ENCODE results near the gene AAMP. TPM values are rescaled to one million over a fixed set of nuclear protein-coding genes. Genes with fewer than 3 reads are reported as not detected.

The AAMP gene
- total RNA-seq, 6 experiments from 2014 or later: 71.6 to 91.3 (median 80.4) TPM

DNA sequence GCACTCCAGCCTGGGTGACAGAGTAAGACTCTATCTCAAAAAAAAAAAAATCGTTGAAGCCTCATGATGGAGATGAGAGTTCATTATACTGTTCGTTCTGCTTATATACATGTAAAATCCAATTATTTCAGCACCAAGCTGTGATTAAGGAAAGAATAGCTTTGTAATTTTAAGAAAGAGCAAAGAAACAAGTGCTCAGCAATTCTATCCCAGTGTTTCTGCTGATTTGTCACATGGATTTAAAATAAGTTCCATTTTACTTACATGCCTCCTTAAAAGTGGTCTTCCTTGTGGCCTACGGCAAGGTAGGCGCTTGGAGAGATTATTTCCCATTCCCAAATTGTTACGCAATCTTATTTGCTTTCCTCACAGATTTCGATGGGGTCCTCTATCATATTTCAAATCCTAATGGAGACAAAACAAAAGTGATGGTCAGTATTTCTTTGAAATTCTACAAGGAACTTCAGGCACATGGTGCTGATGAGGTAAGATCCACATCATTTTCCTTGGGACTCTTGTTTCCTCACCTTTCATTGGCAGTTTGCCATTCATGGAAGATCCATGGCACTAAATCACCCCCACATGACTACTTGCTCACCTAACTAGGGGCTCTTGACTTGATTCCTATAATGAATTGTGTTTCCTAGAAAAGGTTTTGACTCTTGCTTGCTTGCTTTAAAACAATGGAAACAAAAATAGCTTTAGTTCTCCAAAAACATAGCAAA is 41.4 kb downstream of the AAMP start:
- TF ChIP-seq, protein P1, sequence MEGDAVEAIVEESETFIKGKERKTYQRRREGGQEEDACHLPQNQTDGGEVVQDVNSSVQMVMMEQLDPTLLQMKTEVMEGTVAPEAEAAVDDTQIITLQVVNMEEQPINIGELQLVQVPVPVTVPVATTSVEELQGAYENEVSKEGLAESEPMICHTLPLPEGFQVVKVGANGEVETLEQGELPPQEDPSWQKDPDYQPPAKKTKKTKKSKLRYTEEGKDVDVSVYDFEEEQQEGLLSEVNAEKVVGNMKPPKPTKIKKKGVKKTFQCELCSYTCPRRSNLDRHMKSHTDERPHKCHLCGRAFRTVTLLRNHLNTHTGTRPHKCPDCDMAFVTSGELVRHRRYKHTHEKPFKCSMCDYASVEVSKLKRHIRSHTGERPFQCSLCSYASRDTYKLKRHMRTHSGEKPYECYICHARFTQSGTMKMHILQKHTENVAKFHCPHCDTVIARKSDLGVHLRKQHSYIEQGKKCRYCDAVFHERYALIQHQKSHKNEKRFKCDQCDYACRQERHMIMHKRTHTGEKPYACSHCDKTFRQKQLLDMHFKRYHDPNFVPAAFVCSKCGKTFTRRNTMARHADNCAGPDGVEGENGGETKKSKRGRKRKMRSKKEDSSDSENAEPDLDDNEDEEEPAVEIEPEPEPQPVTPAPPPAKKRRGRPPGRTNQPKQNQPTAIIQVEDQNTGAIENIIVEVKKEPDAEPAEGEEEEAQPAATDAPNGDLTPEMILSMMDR (IDR thresholded peaks at IDR 0.05): no peak
- no peaks in the 10 kb centered on the region for H3K9me3 Mint-ChIP-seq
- H3K4me1 Mint-ChIP-seq (ENCODE audit: low read depth): peaks cover 75% of the 10 kb centered on the region
- DNase-seq: no peak
- peaks cover 71% of the 10 kb centered on the region for H3K36me3 Mint-ChIP-seq (ENCODE audit: low read depth)
- peaks cover 2% of the 10 kb centered on the region for H3K27me3 Mint-ChIP-seq (ENCODE audit: insufficient read depth)
- H3K4me3 Mint-ChIP-seq: peak overlapping the region; percentile 40; the same call in 1 of the 2 replicates
- H3K27ac Mint-ChIP-seq: peak overlapping the region; percentile 86

DNA sequence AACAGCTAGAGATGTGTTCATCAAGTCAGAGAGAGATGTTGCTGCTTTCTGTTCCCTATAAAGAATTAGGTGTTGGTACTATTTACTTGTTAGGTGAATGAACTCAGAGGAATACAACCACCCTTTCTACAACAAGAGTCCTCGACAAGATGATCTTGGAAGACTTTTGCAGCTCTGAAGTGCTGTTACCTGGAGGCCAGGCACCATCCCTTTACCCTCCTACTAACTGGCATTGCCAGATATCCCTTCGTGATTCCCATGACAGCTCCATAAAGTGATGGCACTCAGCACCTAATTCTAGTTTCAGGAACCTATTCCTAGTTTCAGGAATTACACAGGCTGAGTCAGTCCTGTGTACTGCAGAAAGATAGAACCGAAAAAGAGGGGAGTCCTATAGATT is 43.0 kb downstream of the AAMP start:
- Mint-ChIP-seq H3K27ac (peak overlapping the region; percentile 66), H3K27me3 (ENCODE audit: insufficient read depth) (peaks cover 2% of the 10 kb centered on the region), H3K4me1 (ENCODE audit: low read depth) (peaks cover 86% of the 10 kb centered on the region), H3K4me3 (no peak overlapping the region), H3K36me3 (ENCODE audit: low read depth) (peaks cover 70% of the 10 kb centered on the region), H3K9me3 (no peaks in the 10 kb centered on the region)
- DNase-seq: no peak
- TF ChIP-seq, protein P1 (IDR thresholded peaks at IDR 0.05): no peak

DNA sequence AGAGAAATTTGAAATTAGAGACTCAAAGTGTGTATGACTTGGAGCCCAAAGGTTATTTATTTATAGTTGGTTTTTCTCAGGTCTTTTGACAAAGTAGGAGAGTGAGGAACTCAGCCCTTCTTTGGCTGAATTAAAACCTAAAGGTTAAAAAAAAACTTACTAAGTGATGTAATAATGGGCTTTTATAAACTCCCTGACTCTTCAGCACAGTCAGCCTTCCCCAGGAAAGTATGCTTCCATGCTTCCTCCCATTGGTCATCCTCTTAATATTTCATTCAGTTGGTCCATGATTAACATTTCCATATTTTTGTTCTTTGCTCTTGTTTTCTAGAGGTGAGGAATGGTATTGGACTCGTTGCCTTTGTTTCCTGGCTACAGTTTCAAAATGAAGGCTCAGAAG is 45.8 kb downstream of the AAMP start:
- H3K9me3 Mint-ChIP-seq: no peaks in the 10 kb centered on the region
- no peak overlapping the region for H3K4me3 Mint-ChIP-seq
- peak overlapping the region; percentile 16 for H3K27ac Mint-ChIP-seq
- TF ChIP-seq, protein P1 (IDR thresholded peaks at IDR 0.05): no peak
- H3K4me1 Mint-ChIP-seq (ENCODE audit: low read depth): peaks cover 92% of the 10 kb centered on the region
- peaks cover 80% of the 10 kb centered on the region for H3K36me3 Mint-ChIP-seq (ENCODE audit: low read depth)
- peaks cover 2% of the 10 kb centered on the region for H3K27me3 Mint-ChIP-seq (ENCODE audit: insufficient read depth)
- DNase-seq: no peak

- H3K4me3 Mint-ChIP-seq: peak overlapping the region; percentile 1; the same call in 1 of the 2 replicates
- H3K36me3 Mint-ChIP-seq (ENCODE audit: low read depth): peaks cover 76% of the 10 kb centered on the region
- TF ChIP-seq, protein P1 (IDR thresholded peaks at IDR 0.05): no peak
- 0 out of 2 replicates have a peak overlapping the region, but pooled peaks have one; percentile 3 for H3K27ac Mint-ChIP-seq
- H3K9me3 Mint-ChIP-seq: no peaks in the 10 kb centered on the region
- peaks cover 2% of the 10 kb centered on the region for H3K27me3 Mint-ChIP-seq (ENCODE audit: insufficient read depth)
- DNase-seq: no peak
- H3K4me1 Mint-ChIP-seq (ENCODE audit: low read depth): peaks cover 89% of the 10 kb centered on the region
Measured at GRCh38 chr2:218223046-218223445, 46.9 kb downstream of the AAMP start.

DNA sequence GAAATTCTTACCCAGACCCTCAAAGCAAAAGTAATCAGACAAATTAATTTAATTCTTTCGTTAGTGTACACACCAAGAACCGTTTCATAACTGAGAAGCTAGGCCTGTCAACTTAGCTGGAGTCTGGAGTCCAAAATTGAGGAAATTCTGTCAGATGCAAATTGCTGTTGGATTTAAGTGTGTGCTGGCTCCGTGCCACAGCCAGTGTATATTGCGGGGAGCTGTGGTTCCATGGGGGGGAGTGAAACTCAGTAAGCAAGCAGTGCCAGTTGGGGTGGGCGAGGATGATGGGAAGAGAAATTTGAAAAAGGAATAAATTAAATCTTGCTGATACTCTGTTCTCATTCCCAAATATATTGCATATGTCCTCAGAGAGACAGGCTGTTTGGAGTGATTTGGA is 48.9 kb downstream of the AAMP start:
- DNase-seq: no peak
- H3K4me3 Mint-ChIP-seq: peak overlapping the region; percentile 93
- H3K4me1 Mint-ChIP-seq (ENCODE audit: low read depth): peaks cover 83% of the 10 kb centered on the region
- H3K36me3 Mint-ChIP-seq (ENCODE audit: low read depth): peaks cover 64% of the 10 kb centered on the region
- TF ChIP-seq, protein P1 (IDR thresholded peaks at IDR 0.05): no peak
- no peaks in the 10 kb centered on the region for H3K9me3 Mint-ChIP-seq
- peak overlapping the region; percentile 55; the same call in 1 of the 2 replicates for H3K27ac Mint-ChIP-seq
- H3K27me3 Mint-ChIP-seq (ENCODE audit: insufficient read depth): peaks cover 3% of the 10 kb centered on the region; the same call in 1 of the 2 replicates

Measured in HFFc6 (cell line).